ENCODE measurements around the gene RABGGTA.
"Not testable (repeated sequence)": the region's sequence is repeated elsewhere in the genome, so short reads cannot be mapped to it uniquely, and the experiment has no call there.

RABGGTA gene

DNA sequence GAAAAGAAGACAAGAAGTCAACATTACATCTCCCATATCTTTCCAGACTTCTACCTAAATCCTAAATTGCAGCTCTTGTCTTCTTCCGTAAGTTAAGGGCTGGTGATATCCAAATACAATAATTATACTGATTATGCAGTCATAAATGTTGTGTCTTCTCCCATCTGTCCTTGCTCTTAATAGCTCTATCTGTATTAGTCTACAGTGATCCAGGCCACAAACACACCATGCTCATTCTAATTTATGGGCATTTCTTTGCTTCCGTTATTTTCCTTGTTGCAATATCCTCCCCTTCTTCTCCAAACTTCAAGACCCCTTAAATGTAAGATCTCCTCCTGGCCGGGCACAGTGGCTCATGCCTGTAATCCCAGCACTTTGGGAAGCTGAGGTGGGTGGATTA, 51.9 kb downstream of the RABGGTA start:
- Histone ChIP-seq H3K9me3 (ENCODE audit: low read length) (no peaks in the 10 kb centered on the region), H3K4me1 (ENCODE audit: insufficient read depth, low read length, severe bottlenecking) (peaks cover 14% of the 10 kb centered on the region), H2AFZ (ENCODE audit: low read length) (no peak overlapping the region), H3K9ac (ENCODE audit: low read length) (no peak overlapping the region), H3K36me3 (ENCODE audit: insufficient read depth, low read length) (peaks cover 5% of the 10 kb centered on the region; the same call in 1 of the 2 replicates), H3K27ac (ENCODE audit: low read depth, low read length, poor library complexity, severe bottlenecking) (no peak overlapping the region), H3K4me3 (ENCODE audit: low read depth, low read length, poor library complexity, severe bottlenecking) (no peak overlapping the region), H3F3A (ENCODE audit: insufficient read depth, low read length) (peaks cover 1% of the 10 kb centered on the region; the same call in 1 of the 2 replicates), H4K20me1 (ENCODE audit: insufficient read depth, low read length) (no peaks in the 10 kb centered on the region), H3K79me2 (ENCODE audit: insufficient read depth, low read length) (peaks cover 26% of the 10 kb centered on the region), H3K9me2 (ENCODE audit: low read depth, low read length) (no peaks in the 10 kb centered on the region), H3K27me3 (ENCODE audit: insufficient read depth, low read length) (no peaks in the 10 kb centered on the region), H3K4me2 (ENCODE audit: low read length) (no peak overlapping the region)
- TF ChIP-seq, protein P1, sequence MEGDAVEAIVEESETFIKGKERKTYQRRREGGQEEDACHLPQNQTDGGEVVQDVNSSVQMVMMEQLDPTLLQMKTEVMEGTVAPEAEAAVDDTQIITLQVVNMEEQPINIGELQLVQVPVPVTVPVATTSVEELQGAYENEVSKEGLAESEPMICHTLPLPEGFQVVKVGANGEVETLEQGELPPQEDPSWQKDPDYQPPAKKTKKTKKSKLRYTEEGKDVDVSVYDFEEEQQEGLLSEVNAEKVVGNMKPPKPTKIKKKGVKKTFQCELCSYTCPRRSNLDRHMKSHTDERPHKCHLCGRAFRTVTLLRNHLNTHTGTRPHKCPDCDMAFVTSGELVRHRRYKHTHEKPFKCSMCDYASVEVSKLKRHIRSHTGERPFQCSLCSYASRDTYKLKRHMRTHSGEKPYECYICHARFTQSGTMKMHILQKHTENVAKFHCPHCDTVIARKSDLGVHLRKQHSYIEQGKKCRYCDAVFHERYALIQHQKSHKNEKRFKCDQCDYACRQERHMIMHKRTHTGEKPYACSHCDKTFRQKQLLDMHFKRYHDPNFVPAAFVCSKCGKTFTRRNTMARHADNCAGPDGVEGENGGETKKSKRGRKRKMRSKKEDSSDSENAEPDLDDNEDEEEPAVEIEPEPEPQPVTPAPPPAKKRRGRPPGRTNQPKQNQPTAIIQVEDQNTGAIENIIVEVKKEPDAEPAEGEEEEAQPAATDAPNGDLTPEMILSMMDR (IDR thresholded peaks at IDR 0.05; ENCODE audit: low read length): no peak
- TF ChIP-seq EZH2 (IDR thresholded peaks at IDR 0.05; ENCODE audit: borderline replicate concordance, low read length): no peak

DNA sequence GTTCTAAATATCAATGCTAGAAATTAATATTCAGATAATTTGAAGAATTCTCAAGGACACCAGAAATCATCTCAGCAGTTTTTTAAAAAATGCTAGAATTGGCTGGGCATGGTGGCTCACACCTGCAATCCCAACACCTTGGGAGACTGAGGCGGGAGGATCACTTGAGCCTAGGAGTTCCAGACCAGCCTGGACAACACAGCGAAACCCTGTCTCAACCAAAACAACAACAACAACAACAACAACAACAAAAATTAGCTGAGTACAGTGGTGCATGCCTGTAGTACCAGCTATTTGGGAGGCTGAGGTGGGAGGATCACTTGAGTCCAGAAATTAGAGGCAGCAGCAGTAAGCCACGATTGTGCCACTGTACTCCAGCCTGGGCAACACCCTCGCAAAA, 52.3 kb downstream of the RABGGTA start:
- Histone ChIP-seq H3K9me2 (ENCODE audit: low read depth, low read length) (no peaks in the 10 kb centered on the region), H3K79me2 (ENCODE audit: insufficient read depth, low read length) (peaks cover 23% of the 10 kb centered on the region), H3K4me1 (ENCODE audit: insufficient read depth, low read length, severe bottlenecking) (peaks cover 18% of the 10 kb centered on the region), H3K4me3 (ENCODE audit: low read depth, low read length, poor library complexity, severe bottlenecking) (no peak overlapping the region), H3K36me3 (ENCODE audit: insufficient read depth, low read length) (peaks cover 5% of the 10 kb centered on the region; the same call in 1 of the 2 replicates), H3F3A (ENCODE audit: insufficient read depth, low read length) (peaks cover 5% of the 10 kb centered on the region), H3K27ac (ENCODE audit: low read depth, low read length, poor library complexity, severe bottlenecking) (no peak overlapping the region), H3K27me3 (ENCODE audit: insufficient read depth, low read length) (no peaks in the 10 kb centered on the region), H3K9ac (ENCODE audit: low read length) (no peak overlapping the region), H2AFZ (ENCODE audit: low read length) (no peak overlapping the region), H3K9me3 (ENCODE audit: low read length) (no peaks in the 10 kb centered on the region), H3K4me2 (ENCODE audit: low read length) (no peak overlapping the region), H4K20me1 (ENCODE audit: insufficient read depth, low read length) (no peaks in the 10 kb centered on the region)
- TF ChIP-seq, protein P1 (IDR thresholded peaks at IDR 0.05; ENCODE audit: low read length): no peak
- no peak for TF ChIP-seq EZH2 (IDR thresholded peaks at IDR 0.05; ENCODE audit: borderline replicate concordance, low read length)

GRCh38 chr14:24216876-24217275, 54.5 kb downstream of the RABGGTA start:
- not testable (repeated sequence) for H2AFZ ChIP-seq (ENCODE audit: low read length); H4K20me1 ChIP-seq (ENCODE audit: insufficient read depth, low read length); H3F3A ChIP-seq (ENCODE audit: insufficient read depth, low read length); H3K9me3 ChIP-seq (ENCODE audit: low read length); H3K9me2 ChIP-seq (ENCODE audit: low read depth, low read length); H3K4me3 ChIP-seq (ENCODE audit: low read depth, low read length, poor library complexity, severe bottlenecking); H3K27me3 ChIP-seq (ENCODE audit: insufficient read depth, low read length); H3K36me3 ChIP-seq (ENCODE audit: insufficient read depth, low read length); H3K4me2 ChIP-seq (ENCODE audit: low read length); H3K27ac ChIP-seq (ENCODE audit: low read depth, low read length, poor library complexity, severe bottlenecking); H3K9ac ChIP-seq (ENCODE audit: low read length); H3K79me2 ChIP-seq (ENCODE audit: insufficient read depth, low read length)
- peaks cover 32% of the 10 kb centered on the region for H3K4me1 ChIP-seq (ENCODE audit: insufficient read depth, low read length, severe bottlenecking)

DNA sequence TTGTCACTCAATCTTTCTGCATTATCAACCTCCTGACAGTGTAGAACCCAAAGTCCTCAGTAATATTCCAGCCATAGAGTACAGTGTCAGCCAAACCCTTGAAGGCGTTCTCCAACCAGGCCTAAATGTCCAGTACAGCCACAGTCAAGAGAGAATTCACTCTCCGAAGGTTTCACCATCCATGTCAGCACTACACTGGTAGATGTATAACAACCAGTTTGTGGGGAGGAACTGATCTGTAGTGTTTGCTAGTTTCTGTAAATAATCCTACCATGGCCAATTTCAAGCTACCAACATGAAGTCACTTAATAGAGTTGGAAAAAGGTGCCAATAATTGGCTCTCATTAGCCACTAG, 55.1 kb downstream of the RABGGTA start:
- TF ChIP-seq, protein P1 (IDR thresholded peaks at IDR 0.05; ENCODE audit: low read length): no peak
- no peak for TF ChIP-seq EZH2 (IDR thresholded peaks at IDR 0.05; ENCODE audit: borderline replicate concordance, low read length)
- peaks cover 9% of the 10 kb centered on the region for H3F3A ChIP-seq (ENCODE audit: insufficient read depth, low read length)
- peaks cover 32% of the 10 kb centered on the region for H3K4me1 ChIP-seq (ENCODE audit: insufficient read depth, low read length, severe bottlenecking)
- no peaks in the 10 kb centered on the region for H3K9me2 ChIP-seq (ENCODE audit: low read depth, low read length)
- H3K79me2 ChIP-seq (ENCODE audit: insufficient read depth, low read length): peaks cover 5% of the 10 kb centered on the region; the same call in 1 of the 2 replicates
- peak overlapping the region; percentile 73 for H3K4me3 ChIP-seq (ENCODE audit: low read depth, low read length, poor library complexity, severe bottlenecking)
- H3K4me2 ChIP-seq (ENCODE audit: low read length): peak overlapping the region; percentile 71; the same call in 1 of the 2 replicates
- peaks cover 11% of the 10 kb centered on the region for H3K36me3 ChIP-seq (ENCODE audit: insufficient read depth, low read length)
- H3K9ac ChIP-seq (ENCODE audit: low read length): peak overlapping the region; percentile 6; the same call in 1 of the 2 replicates
- no peaks in the 10 kb centered on the region for H3K27me3 ChIP-seq (ENCODE audit: insufficient read depth, low read length)
- no peaks in the 10 kb centered on the region for H3K9me3 ChIP-seq (ENCODE audit: low read length)
- no peak overlapping the region for H2AFZ ChIP-seq (ENCODE audit: low read length)
- no peak overlapping the region for H3K27ac ChIP-seq (ENCODE audit: low read depth, low read length, poor library complexity, severe bottlenecking)
- H4K20me1 ChIP-seq (ENCODE audit: insufficient read depth, low read length): no peaks in the 10 kb centered on the region

Measured in OCI-LY1 (cell line).